ENCODE measurements around the gene ERVK3-1. TPM values are rescaled to one million over a fixed set of nuclear protein-coding genes. Genes with fewer than 3 reads are reported as not detected.
"Not testable (repeated sequence)": the region's sequence is repeated elsewhere in the genome, so short reads cannot be mapped to it uniquely, and the experiment has no call there.

The ERVK3-1 gene
- total and polyA plus RNA-seq, 3 experiments from 2014 or later, result 84.6 to 102 (median 100) TPM

GRCh38 chr19:58336216-58336615, 31.0 kb downstream of the ERVK3-1 start:
- no peak for DNase-seq
- ChIA-PET POLR2A (no interaction called here), CTCF (no interaction called here)
- no peak overlapping the region for H3K27ac ChIP-seq (ENCODE audit: low read depth, low read length)
- H3K9me3 Mint-ChIP-seq, result no peaks in the 10 kb centered on the region
- no peak overlapping the region for H3K4me3 ChIP-seq (ENCODE audit: low read length)
- no peaks in the 10 kb centered on the region for H3K27me3 Mint-ChIP-seq
- H3K27ac Mint-ChIP-seq, result peak overlapping the region in 1 of 8 donors; percentile 60
- H3K4me1 Mint-ChIP-seq, result peaks cover 5 to 6% (median 6%) of the 10 kb centered on the region in 3 donors
- peaks cover 7% of the 10 kb centered on the region for H3K36me3 ChIP-seq (ENCODE audit: insufficient read depth, low read length)
- H3K9me3 ChIP-seq (ENCODE audit: low read length), result no peaks in the 10 kb centered on the region
- H3K4me3 Mint-ChIP-seq, result no peak overlapping the region
- H3K27me3 ChIP-seq (ENCODE audit: insufficient read depth, low read length, poor library complexity, severe bottlenecking), result no peaks in the 10 kb centered on the region
- H3K36me3 Mint-ChIP-seq, result peaks cover 16 to 56% (median 20%) of the 10 kb centered on the region in 3 donors
- no peaks in the 10 kb centered on the region for H3K4me1 ChIP-seq (ENCODE audit: insufficient read depth, low read length)

DNA sequence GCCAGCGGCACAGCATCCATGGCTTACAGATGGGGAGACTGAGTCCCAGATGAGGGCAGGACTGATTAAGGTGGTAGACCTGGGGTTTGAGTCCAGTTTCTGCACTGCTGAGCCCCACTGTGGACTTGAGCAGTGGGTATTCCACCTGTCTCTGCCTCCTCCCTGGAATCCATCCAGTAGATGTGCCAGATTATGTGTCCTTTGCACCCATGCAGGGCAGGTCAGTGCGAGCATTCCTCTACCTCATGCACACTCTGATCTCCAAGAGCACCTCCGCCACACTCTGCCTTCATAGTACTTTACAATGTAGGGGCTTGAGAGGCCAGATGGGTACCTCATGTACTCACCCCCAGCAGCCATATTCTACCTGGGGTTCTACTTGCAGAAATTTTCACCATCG, 31.6 kb downstream of the ERVK3-1 start:
- H3K9me3 Mint-ChIP-seq, result no peaks in the 10 kb centered on the region
- H3K9me3 ChIP-seq (ENCODE audit: low read length), result no peaks in the 10 kb centered on the region
- H3K36me3 ChIP-seq (ENCODE audit: insufficient read depth, low read length), result peaks cover 7% of the 10 kb centered on the region
- no peak for DNase-seq
- POLR2A ChIA-PET, result no interaction called here
- H3K27ac Mint-ChIP-seq, result no peak overlapping the region
- no peaks in the 10 kb centered on the region for H3K27me3 ChIP-seq (ENCODE audit: insufficient read depth, low read length, poor library complexity, severe bottlenecking)
- no peaks in the 10 kb centered on the region for H3K4me1 ChIP-seq (ENCODE audit: insufficient read depth, low read length)
- no peak overlapping the region for H3K4me3 Mint-ChIP-seq
- CTCF ChIA-PET, result no interaction called here
- H3K36me3 Mint-ChIP-seq, result peaks cover 16 to 59% (median 23%) of the 10 kb centered on the region in 3 donors
- no peak overlapping the region for H3K4me3 ChIP-seq (ENCODE audit: low read length)
- H3K27me3 Mint-ChIP-seq, result no peaks in the 10 kb centered on the region
- peaks cover 5 to 6% (median 6%) of the 10 kb centered on the region in 3 donors for H3K4me1 Mint-ChIP-seq
- H3K27ac ChIP-seq (ENCODE audit: low read depth, low read length), result no peak overlapping the region

- Mint-ChIP-seq H3K27ac (peak overlapping the region in 1 of 8 donors; percentile 36), H3K4me3 (no peak overlapping the region), H3K4me1 (peaks cover 5 to 6% (median 6%) of the 10 kb centered on the region in 3 donors), H3K27me3 (no peaks in the 10 kb centered on the region), H3K9me3 (no peaks in the 10 kb centered on the region), H3K36me3 (peaks cover 16 to 58% (median 29%) of the 10 kb centered on the region in 3 donors)
- Histone ChIP-seq H3K27me3 (ENCODE audit: insufficient read depth, low read length, poor library complexity, severe bottlenecking) (no peaks in the 10 kb centered on the region), H3K27ac (ENCODE audit: low read depth, low read length) (no peak overlapping the region), H3K4me1 (ENCODE audit: insufficient read depth, low read length) (no peaks in the 10 kb centered on the region), H3K36me3 (ENCODE audit: insufficient read depth, low read length) (peaks cover 7% of the 10 kb centered on the region), H3K4me3 (ENCODE audit: low read length) (no peak overlapping the region), H3K9me3 (ENCODE audit: low read length) (no peaks in the 10 kb centered on the region)
- DNase-seq, result no peak
- ChIA-PET POLR2A (no interaction called here), CTCF (no interaction called here)
Observed at GRCh38 chr19:58338336-58338735, 33.2 kb downstream of the ERVK3-1 start.

DNA sequence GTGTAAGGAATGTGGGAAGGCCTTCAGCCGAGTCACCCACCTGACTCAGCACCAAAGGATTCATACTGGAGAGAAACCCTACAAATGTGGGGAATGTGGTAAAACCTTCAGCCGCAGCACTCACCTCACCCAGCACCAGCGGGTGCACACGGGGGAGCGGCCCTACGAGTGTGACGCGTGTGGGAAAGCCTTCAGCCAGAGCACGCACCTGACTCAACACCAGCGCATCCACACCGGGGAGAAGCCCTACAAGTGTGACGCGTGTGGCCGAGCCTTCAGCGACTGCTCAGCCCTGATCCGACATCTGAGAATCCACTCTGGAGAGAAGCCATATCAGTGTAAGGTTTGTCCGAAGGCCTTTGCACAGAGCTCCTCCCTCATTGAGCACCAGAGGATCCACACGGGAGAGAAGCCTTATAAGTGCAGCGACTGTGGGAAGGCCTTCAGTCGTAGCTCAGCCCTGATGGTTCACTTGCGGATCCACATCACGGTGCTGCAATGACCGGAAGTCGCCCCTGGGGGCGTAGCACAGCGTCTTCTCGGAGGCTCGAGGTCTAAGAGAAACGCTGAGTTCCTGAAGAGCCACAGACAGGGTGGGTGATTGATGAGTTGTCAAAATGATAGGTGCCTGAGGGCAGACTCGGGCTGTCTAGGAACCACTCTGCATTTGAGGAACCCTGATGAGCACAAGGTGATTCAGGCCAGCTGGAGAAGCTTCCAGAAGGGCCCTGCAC, 33.8 kb downstream of the ERVK3-1 start:
- Mint-ChIP-seq H3K9me3 (no peaks in the 10 kb centered on the region), H3K4me3 (no peak overlapping the region), H3K27me3 (no peaks in the 10 kb centered on the region), H3K36me3 (peaks cover 16 to 59% (median 29%) of the 10 kb centered on the region in 3 donors), H3K4me1 (peaks cover 5 to 6% (median 6%) of the 10 kb centered on the region in 3 donors), H3K27ac (no peak overlapping the region)
- H3K27ac ChIP-seq (ENCODE audit: low read depth, low read length), result no peak overlapping the region
- peaks cover 7% of the 10 kb centered on the region for H3K36me3 ChIP-seq (ENCODE audit: insufficient read depth, low read length)
- ChIA-PET CTCF (no interaction called here), POLR2A (no interaction called here)
- no peaks in the 10 kb centered on the region for H3K27me3 ChIP-seq (ENCODE audit: insufficient read depth, low read length, poor library complexity, severe bottlenecking)
- no peaks in the 10 kb centered on the region for H3K4me1 ChIP-seq (ENCODE audit: insufficient read depth, low read length)
- H3K4me3 ChIP-seq (ENCODE audit: low read length), result no peak overlapping the region
- no peaks in the 10 kb centered on the region for H3K9me3 ChIP-seq (ENCODE audit: low read length)
- peak in 1 of 5 donors; percentile 45 for DNase-seq

GRCh38 chr19:58345558-58345957, 40.4 kb downstream of the ERVK3-1 start:
- no peaks in the 10 kb centered on the region for H3K27me3 ChIP-seq (ENCODE audit: insufficient read depth, low read length, poor library complexity, severe bottlenecking)
- peaks cover 3 to 17% (median 15%) of the 10 kb centered on the region in 3 donors for H3K36me3 Mint-ChIP-seq
- peaks cover 19% of the 10 kb centered on the region for H3K4me1 ChIP-seq (ENCODE audit: insufficient read depth, low read length)
- no peaks in the 10 kb centered on the region for H3K9me3 Mint-ChIP-seq
- H3K27ac ChIP-seq (ENCODE audit: low read depth, low read length), result no peak overlapping the region
- DNase-seq, result no peak
- H3K4me3 ChIP-seq (ENCODE audit: low read length), result no peak overlapping the region
- H3K4me3 Mint-ChIP-seq, result peak overlapping the region; percentile 75 to 94 (median 91)
- H3K9me3 ChIP-seq (ENCODE audit: low read length), result no peaks in the 10 kb centered on the region
- POLR2A ChIA-PET, result no interaction called here
- no peaks in the 10 kb centered on the region for H3K27me3 Mint-ChIP-seq
- H3K36me3 ChIP-seq (ENCODE audit: insufficient read depth, low read length), result no peaks in the 10 kb centered on the region
- H3K27ac Mint-ChIP-seq, result peak overlapping the region; percentile 67 to 94 (median 83)
- peaks cover 26 to 36% (median 32%) of the 10 kb centered on the region in 3 donors for H3K4me1 Mint-ChIP-seq
- CTCF ChIA-PET, result no interaction called here

DNA sequence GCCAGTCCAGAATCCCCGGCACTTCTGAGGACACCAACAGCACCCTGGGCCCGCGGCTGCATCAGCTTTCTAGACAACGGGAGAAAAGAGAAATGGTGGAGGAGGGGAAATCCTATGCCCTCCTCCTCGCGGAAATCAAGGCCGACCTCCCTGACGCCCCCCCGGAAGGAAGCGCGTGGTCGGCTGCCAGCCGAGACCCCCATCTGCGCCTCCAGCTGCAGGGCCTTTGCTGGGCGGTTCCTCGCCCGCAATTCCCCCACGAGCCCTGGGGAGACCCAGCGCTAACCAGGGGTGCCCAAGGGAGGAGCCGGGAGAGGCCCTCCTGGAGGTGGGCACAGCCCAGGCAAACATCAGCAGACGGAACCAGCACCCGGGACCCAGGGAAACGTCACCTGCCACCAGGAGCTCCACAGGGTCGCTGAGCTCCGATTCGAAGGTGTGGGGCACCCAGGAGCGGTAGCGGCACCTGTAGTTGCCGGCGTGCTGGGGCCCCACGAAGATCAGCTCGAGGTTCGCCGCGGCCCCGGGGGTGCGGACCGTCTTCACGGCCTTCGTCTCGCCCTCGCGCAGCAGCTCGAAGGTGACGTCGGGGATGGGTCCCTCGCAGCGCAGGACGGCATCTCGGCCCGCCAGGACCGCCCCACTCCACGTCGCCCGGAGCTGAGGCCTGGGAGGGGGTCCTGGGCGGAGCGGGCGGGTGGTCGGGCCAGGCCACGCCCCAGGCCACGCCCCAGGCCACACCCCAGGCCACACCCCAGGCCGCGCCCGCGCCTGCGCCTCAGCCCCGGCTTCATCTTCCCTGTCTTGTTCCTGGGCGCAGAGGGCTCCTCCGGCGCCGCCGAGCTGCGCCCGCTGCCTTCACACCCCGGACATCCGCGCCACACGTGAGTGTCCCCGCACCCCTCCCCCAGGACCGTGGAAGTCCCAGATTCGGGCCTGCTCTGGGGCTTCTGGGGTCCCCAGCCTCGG, 42.1 kb downstream of the ERVK3-1 start:
- POLR2A ChIA-PET, result interaction anchor here (0.6 to 2.3 kb wide), 11 partner anchors 9 to 620 kb away, joined by 3 to 16 read pairs (median 5); partner anchors contain the start of genes ZBTB45, ZNF274, ZNF497 and ZNF671
- no peaks in the 10 kb centered on the region for H3K27me3 ChIP-seq (ENCODE audit: insufficient read depth, low read length, poor library complexity, severe bottlenecking)

DNA sequence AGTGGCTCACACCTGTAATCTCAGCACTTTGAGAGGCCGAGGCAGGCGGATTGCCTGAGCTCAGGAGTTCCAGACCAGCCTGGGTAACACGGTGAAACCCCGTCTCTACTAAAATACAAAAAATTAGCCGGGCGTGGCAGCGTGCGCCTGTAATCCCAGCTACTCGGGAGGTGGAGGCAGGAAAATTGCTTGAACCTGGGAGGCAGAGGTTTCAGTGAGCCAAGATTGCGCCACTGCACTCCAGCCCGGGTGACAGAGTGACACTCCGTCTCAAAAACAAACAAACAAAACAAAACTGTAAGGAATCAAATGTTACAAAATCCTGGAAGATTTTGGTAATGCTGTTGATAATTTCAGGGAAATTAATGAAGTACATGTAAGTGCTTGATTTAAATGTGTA, 42.9 kb downstream of the ERVK3-1 start:
- peak overlapping the region; percentile 91 to 97 (median 93) for H3K4me3 Mint-ChIP-seq
- H3K9me3 Mint-ChIP-seq; DNase-seq; H3K9me3 ChIP-seq (ENCODE audit: low read length); H3K36me3 ChIP-seq (ENCODE audit: insufficient read depth, low read length); H3K27me3 Mint-ChIP-seq; H3K27me3 ChIP-seq (ENCODE audit: insufficient read depth, low read length, poor library complexity, severe bottlenecking): not testable (repeated sequence)
- Histone ChIP-seq H3K27ac (ENCODE audit: low read depth, low read length) (peak overlapping the region; percentile 43), H3K4me3 (ENCODE audit: low read length) (peak overlapping the region; percentile 72), H3K4me1 (ENCODE audit: insufficient read depth, low read length) (peaks cover 19% of the 10 kb centered on the region)
- peak overlapping the region in 7 of 8 donors; percentile 86 to 96 (median 90) for H3K27ac Mint-ChIP-seq
- POLR2A ChIA-PET, result interaction anchor here (1.2 to 2.3 kb wide), 7 partner anchors 8 to 165 kb away, joined by 3 to 16 read pairs (median 5); partner anchors contain the start of genes ZNF274 and ZNF497
- peaks cover 27 to 40% (median 32%) of the 10 kb centered on the region in 3 donors for H3K4me1 Mint-ChIP-seq
- peaks cover 0 to 16% (median 5%) of the 10 kb centered on the region in 3 donors for H3K36me3 Mint-ChIP-seq
- CTCF ChIA-PET, result interaction anchor here (1.7 to 2.0 kb wide), 2 partner anchors 14 to 41 kb away, joined by 4 to 13 read pairs; partner anchors contain the start of gene ZNF497

More for the DNA sequence above, 42.1 kb downstream of the ERVK3-1 start:
- DNase-seq, result peak; percentile 44 to 85 (median 71)
- no peaks in the 10 kb centered on the region for H3K36me3 ChIP-seq (ENCODE audit: insufficient read depth, low read length)
- Mint-ChIP-seq H3K27ac (peak overlapping the region; percentile 86 to 96 (median 90)), H3K9me3 (no peaks in the 10 kb centered on the region), H3K36me3 (peaks cover 0 to 16% (median 7%) of the 10 kb centered on the region in 3 donors), H3K4me1 (peaks cover 26 to 36% (median 32%) of the 10 kb centered on the region in 3 donors), H3K4me3 (peak overlapping the region; percentile 91 to 97 (median 93)), H3K27me3 (no peaks in the 10 kb centered on the region)
- H3K4me1 ChIP-seq (ENCODE audit: insufficient read depth, low read length), result peaks cover 19% of the 10 kb centered on the region
- CTCF ChIA-PET, result interaction anchor here (0.8 to 2.0 kb wide), 3 partner anchors 15 to 172 kb away, joined by 3 to 13 read pairs (median 4); partner anchors contain the start of gene ZNF497
- peak overlapping the region; percentile 67 for H3K27ac ChIP-seq (ENCODE audit: low read depth, low read length)
- H3K4me3 ChIP-seq (ENCODE audit: low read length), result peak overlapping the region; percentile 72
- H3K9me3 ChIP-seq (ENCODE audit: low read length), result no peaks in the 10 kb centered on the region
